ENCODE results near the gene LSM4.

The LSM4 gene

GRCh38 chr19:18273561-18274218, 49.2 kb downstream of the LSM4 start:
- Histone ChIP-seq H3K27ac (peak overlapping the region; percentile 74 to 100), H3K4me1 (peaks cover 4 to 66% (median 33%) of the 10 kb centered on the region in 4 donors), H3K9me3 (no peaks in the 10 kb centered on the region), H3K27me3 (no peaks in the 10 kb centered on the region), H3K4me3 (no peak overlapping the region), H3K36me3 (peaks cover 12 to 19% (median 18%) of the 10 kb centered on the region in 3 donors)
- intact Hi-C loops (cut with DNase I; ENCODE audit: low total_unique reads) = no loop called here
- DNase-seq = no peak
- no peak for TF ChIP-seq CTCF (IDR thresholded peaks at IDR 0.05)

- TF ChIP-seq CTCF (IDR thresholded peaks at IDR 0.05) = no peak
- Histone ChIP-seq H3K27ac (no peak overlapping the region), H3K36me3 (peaks cover 21 to 26% (median 22%) of the 10 kb centered on the region in 3 donors), H3K4me3 (no peak overlapping the region), H3K27me3 (no peaks in the 10 kb centered on the region), H3K4me1 (peaks cover 4 to 44% (median 21%) of the 10 kb centered on the region in 4 donors), H3K9me3 (no peaks in the 10 kb centered on the region)
- intact Hi-C loops (cut with DNase I; ENCODE audit: low total_unique reads) = no loop called here
- DNase-seq = no peak
Observed at GRCh38 chr19:18271433-18271841, 51.4 kb downstream of the LSM4 start.

GRCh38 chr19:18270326-18270725, 52.5 kb downstream of the LSM4 start:
- peaks cover 1 to 32% (median 15%) of the 10 kb centered on the region in 4 donors for H3K4me1 ChIP-seq
- peaks cover 30 to 34% (median 32%) of the 10 kb centered on the region in 3 donors for H3K36me3 ChIP-seq
- H3K4me3 ChIP-seq = no peak overlapping the region
- no peak for DNase-seq
- H3K27me3 ChIP-seq = no peaks in the 10 kb centered on the region
- H3K27ac ChIP-seq = no peak overlapping the region
- intact Hi-C loops (cut with DNase I; ENCODE audit: low total_unique reads) = no loop called here
- H3K9me3 ChIP-seq = no peaks in the 10 kb centered on the region
- no peak for TF ChIP-seq CTCF (IDR thresholded peaks at IDR 0.05)

GRCh38 chr19:18269070-18269723, 53.7 kb downstream of the LSM4 start:
- no peak overlapping the region for H3K4me3 ChIP-seq
- no peak for TF ChIP-seq CTCF (IDR thresholded peaks at IDR 0.05)
- no peak overlapping the region for H3K27ac ChIP-seq
- H3K9me3 ChIP-seq = no peaks in the 10 kb centered on the region
- H3K4me1 ChIP-seq = peaks cover 0 to 21% (median 4%) of the 10 kb centered on the region in 4 donors
- peaks cover 41 to 45% (median 44%) of the 10 kb centered on the region in 3 donors for H3K36me3 ChIP-seq
- no peaks in the 10 kb centered on the region for H3K27me3 ChIP-seq
- intact Hi-C loops (cut with DNase I; ENCODE audit: low total_unique reads) = loop anchor here (10.0 kb wide), 1 partner anchor 136 kb away; no protein-coding TSS in a partner anchor
- DNase-seq = no peak

- no peak for TF ChIP-seq CTCF (IDR thresholded peaks at IDR 0.05)
- Histone ChIP-seq H3K27me3 (no peaks in the 10 kb centered on the region), H3K4me1 (peaks cover 0 to 8% (median 0%) of the 10 kb centered on the region in 4 donors), H3K27ac (no peak overlapping the region), H3K4me3 (no peak overlapping the region), H3K36me3 (peaks cover 44 to 63% (median 61%) of the 10 kb centered on the region in 3 donors), H3K9me3 (no peaks in the 10 kb centered on the region)
- no peak for DNase-seq
- intact Hi-C loops (cut with DNase I; ENCODE audit: low total_unique reads) = loop anchor here (10.0 kb wide), 1 partner anchor 138 kb away; no protein-coding TSS in a partner anchor
Observed at GRCh38 chr19:18266771-18267686, 55.8 kb downstream of the LSM4 start.
